Thyroid gland (tissue), 4 donors: ENCODE data around the gene MED12. TPM values are rescaled to one million over a fixed set of nuclear protein-coding genes. Genes with fewer than 3 reads are reported as not detected.

ENCODE experiments used
- DNase-seq, 2 donors: peaks; one replicate each; pipeline ENCODE4 v3.0.0-alpha.2; 2019
- H3K27ac ChIP-seq, 3 donors: fragments of 200-600 bp; sonication (generic); 1 replicate in 2 of 3; 2 replicates in 1 of 3; pipeline ENCODE4 v1.5.1; 2016 to 2019; ENCODE audit warnings: mild to moderate bottlenecking in 1 of 3, moderate library complexity in 1 of 3
- H3K27me3 ChIP-seq: fragments of 200-600 bp; sonication (generic); one replicate; pipeline ENCODE4 v1.5.1; 2019
- H3K36me3 ChIP-seq, 2 donors: fragments of 200-600 bp; sonication (generic); one replicate each; pipeline ENCODE4 v1.5.1; 2016 to 2019
- H3K4me1 ChIP-seq, 2 donors: fragments of 200-600 bp; sonication (generic); one replicate each; pipeline ENCODE4 v1.5.1; 2017 to 2019
- H3K4me3 ChIP-seq, 3 donors: fragments of 200-600 bp; sonication (generic); replicated peaks in 1 of 3; 1 replicate in 2 of 3; 2 replicates in 1 of 3; pipeline ENCODE4 v1.5.1; 2016; ENCODE audit warnings: mild to moderate bottlenecking in 1 of 3
- H3K9me3 ChIP-seq: fragments of 200-600 bp; sonication (generic); one replicate; pipeline ENCODE4 v1.5.1; 2017
- POLR2A ChIP-seq, 2 donors: fragments of 450-650 bp; IDR thresholded peaks; one replicate each; pipeline ENCODE4 v1.6.1; 2017; ENCODE audit warnings: antibody characterized with exemption in 2 of 2, mild to moderate bottlenecking in 2 of 2, moderate library complexity in 1 of 2
- WGBS, 2 donors: methylation state at CpG; one replicate each; pipeline ENCODE4 v1.1.5; 2017; 5-methylcytosine and 5-hydroxymethylcytosine counted together
- intact Hi-C: fragments of 100-400 bp; cut with DNase I; formaldehyde crosslinking; loops from one replicate; pipeline ENCODE4 v1.15.1; 2023
- total RNA-seq, 4 donors: library from RNA; depleted of rRNA; stranded (reverse); fragments of >200 nt; gene quantifications; one replicate each; pipeline ENCODE4 v1.2.3, GENCODE V29; 2016
- TF ChIP-seq, protein P1 (sequence below), 6 experiments: fragments of 200-600 bp in 3 of 6; fragments of 450-650 bp in 3 of 6; sonication (generic) in 3 of 6; IDR thresholded peaks; one replicate each; pipeline ENCODE4 v1.5.1; 2016 to 2019; ENCODE audit warnings: antibody characterized with exemption in 6 of 6, mild to moderate bottlenecking in 2 of 6, inconsistent platforms in 1 of 6, moderate library complexity in 1 of 6

The MED12 gene
- total RNA-seq, 4 donors from 2014 or later = 31.3 to 50.5 (median 42.9) TPM

DNA sequence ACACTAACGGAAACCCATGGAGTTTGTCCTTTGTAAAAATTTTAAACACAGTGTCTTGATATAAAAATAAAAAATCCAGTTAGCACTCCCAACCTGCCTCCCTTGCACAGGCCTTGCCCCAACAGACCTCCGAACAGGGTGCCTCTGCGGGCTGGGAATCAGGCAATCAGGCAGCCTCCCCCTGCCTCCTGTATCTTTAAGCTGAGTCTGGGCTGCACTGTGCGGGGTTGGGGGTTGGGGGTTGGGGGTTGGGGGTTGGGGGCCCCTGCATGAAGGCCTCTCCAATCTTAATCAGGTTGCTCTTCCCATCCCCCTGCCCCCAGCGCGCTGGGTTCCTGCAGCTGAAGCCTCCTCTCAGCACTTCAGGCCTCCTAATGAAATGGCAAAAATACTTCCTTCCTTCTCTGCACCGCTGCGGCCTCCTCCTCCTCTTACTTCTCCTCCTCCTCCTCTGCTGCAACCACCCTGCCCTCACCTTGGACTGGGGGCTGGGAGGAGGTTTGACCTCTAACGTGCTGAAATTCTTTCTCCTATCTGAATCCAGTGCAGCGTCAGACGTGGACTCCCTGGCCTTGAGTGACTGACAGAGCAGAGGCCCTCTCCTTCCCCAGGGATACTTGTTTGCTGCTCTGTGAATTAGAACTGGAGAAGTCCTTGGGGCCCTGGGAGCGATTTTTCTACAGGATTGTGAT is 52.9 kb downstream of the MED12 start:
- Histone ChIP-seq H3K4me3 (no peak overlapping the region), H3K36me3 (no peaks in the 10 kb centered on the region), H3K4me1 (no peaks in the 10 kb centered on the region), H3K9me3 (no peaks in the 10 kb centered on the region), H3K27me3 (no peaks in the 10 kb centered on the region), H3K27ac (no peak overlapping the region)
- 52 to 58% methylated on average over 11 to 12 of the region's 12 CpGs for WGBS, 2 donors
- DNase-seq = no peak
- intact Hi-C loops = loop anchor here (10.0 kb wide), 1 partner anchor 206 kb away; no protein-coding TSS in a partner anchor
- TF ChIP-seq, protein P1, sequence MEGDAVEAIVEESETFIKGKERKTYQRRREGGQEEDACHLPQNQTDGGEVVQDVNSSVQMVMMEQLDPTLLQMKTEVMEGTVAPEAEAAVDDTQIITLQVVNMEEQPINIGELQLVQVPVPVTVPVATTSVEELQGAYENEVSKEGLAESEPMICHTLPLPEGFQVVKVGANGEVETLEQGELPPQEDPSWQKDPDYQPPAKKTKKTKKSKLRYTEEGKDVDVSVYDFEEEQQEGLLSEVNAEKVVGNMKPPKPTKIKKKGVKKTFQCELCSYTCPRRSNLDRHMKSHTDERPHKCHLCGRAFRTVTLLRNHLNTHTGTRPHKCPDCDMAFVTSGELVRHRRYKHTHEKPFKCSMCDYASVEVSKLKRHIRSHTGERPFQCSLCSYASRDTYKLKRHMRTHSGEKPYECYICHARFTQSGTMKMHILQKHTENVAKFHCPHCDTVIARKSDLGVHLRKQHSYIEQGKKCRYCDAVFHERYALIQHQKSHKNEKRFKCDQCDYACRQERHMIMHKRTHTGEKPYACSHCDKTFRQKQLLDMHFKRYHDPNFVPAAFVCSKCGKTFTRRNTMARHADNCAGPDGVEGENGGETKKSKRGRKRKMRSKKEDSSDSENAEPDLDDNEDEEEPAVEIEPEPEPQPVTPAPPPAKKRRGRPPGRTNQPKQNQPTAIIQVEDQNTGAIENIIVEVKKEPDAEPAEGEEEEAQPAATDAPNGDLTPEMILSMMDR (IDR thresholded peaks at IDR 0.05) = no peak
- no peak for TF ChIP-seq POLR2A (IDR thresholded peaks at IDR 0.05)

DNA sequence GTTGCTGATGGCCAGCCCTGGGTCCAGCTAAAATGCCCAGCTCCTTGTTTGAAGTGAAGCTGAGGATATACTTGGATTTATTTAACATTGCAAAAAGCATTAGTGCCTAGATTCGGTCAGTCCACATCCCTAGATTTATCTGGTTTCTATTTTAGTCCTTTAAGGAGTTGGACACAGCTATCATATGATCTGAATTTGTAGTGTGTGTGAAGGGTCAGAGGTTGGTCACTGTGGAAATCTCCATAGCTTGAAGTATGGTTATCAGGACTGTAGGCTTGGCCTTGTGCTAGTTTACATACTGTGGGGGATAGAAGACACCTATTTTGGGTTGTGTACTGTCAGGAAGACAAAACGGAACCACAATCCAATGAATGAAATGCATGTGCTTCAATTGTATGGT is 55.0 kb downstream of the MED12 start:
- TF ChIP-seq, protein P1 (IDR thresholded peaks at IDR 0.05) = no peak
- WGBS, 2 donors = 93 to 98% methylated on average over 2 of the region's 2 CpGs
- intact Hi-C loops = loop anchor here (10.0 kb wide), 1 partner anchor 209 kb away; no protein-coding TSS in a partner anchor
- Histone ChIP-seq H3K36me3 (no peaks in the 10 kb centered on the region), H3K4me1 (no peaks in the 10 kb centered on the region), H3K27ac (no peak overlapping the region), H3K4me3 (no peak overlapping the region), H3K9me3 (no peaks in the 10 kb centered on the region), H3K27me3 (no peaks in the 10 kb centered on the region)
- no peak for DNase-seq

DNA sequence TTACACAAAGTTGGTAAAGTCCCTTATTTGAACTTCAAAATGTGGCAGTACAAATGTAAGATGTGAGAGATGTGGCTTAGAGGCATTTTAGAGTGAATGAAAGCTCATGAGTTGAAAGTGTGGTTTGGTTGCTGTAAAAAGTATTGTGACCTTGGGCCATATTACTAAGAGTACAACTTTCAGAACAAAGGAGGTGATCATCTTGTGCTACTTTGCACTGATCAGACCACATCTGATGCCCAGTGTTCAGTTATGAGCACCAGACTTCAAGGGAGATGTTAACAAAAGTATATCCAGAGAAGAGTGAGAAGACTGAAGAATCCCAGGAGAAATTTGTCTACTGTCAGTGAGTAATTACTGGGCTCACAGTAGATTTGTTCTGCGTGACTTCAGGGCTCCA is 56.4 kb downstream of the MED12 start:
- Histone ChIP-seq H3K4me1 (peaks cover 0 to 3% of the 10 kb centered on the region in 2 donors), H3K36me3 (no peaks in the 10 kb centered on the region), H3K27me3 (no peaks in the 10 kb centered on the region), H3K27ac (no peak overlapping the region), H3K4me3 (no peak overlapping the region), H3K9me3 (no peaks in the 10 kb centered on the region)
- DNase-seq = no peak
- intact Hi-C loops = loop anchor here (10.0 kb wide), 1 partner anchor 210 kb away; no protein-coding TSS in a partner anchor
- WGBS, 2 donors = 94 to 95% methylated on average over 1 of the region's 1 CpG
- TF ChIP-seq, protein P1 (IDR thresholded peaks at IDR 0.05) = no peak
- no peak for TF ChIP-seq POLR2A (IDR thresholded peaks at IDR 0.05)

DNA sequence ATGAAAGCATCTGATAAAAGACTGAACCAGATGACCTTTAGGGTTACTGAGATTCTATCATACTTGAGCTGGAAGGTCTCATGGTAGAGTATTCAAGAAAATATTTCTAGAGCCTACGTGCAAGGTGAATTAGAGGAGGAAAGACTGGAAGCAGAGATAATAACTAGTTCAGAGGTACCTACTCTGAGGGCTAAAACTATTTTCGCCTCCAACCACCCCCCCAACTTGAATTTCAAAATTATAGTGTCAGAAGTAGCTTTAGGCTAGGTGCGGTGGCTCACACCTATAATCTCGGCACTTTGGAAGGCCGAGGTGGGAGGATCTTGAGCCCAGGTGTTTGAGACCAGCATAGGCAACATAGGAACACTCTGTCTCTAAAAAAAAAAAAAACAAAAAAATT is 57.1 kb downstream of the MED12 start:
- no peak overlapping the region for H3K27ac ChIP-seq
- no peaks in the 10 kb centered on the region for H3K9me3 ChIP-seq
- WGBS, 2 donors = 91 to 92% methylated on average over 5 of the region's 5 CpGs
- no peak for DNase-seq
- TF ChIP-seq, protein P1 (IDR thresholded peaks at IDR 0.05) = no peak
- TF ChIP-seq POLR2A (IDR thresholded peaks at IDR 0.05) = no peak
- no peaks in the 10 kb centered on the region for H3K27me3 ChIP-seq
- no peaks in the 10 kb centered on the region for H3K36me3 ChIP-seq
- peaks cover 0 to 3% of the 10 kb centered on the region in 2 donors for H3K4me1 ChIP-seq
- intact Hi-C loops = loop anchor here (10.0 kb wide), 1 partner anchor 211 kb away; no protein-coding TSS in a partner anchor
- no peak overlapping the region for H3K4me3 ChIP-seq

DNA sequence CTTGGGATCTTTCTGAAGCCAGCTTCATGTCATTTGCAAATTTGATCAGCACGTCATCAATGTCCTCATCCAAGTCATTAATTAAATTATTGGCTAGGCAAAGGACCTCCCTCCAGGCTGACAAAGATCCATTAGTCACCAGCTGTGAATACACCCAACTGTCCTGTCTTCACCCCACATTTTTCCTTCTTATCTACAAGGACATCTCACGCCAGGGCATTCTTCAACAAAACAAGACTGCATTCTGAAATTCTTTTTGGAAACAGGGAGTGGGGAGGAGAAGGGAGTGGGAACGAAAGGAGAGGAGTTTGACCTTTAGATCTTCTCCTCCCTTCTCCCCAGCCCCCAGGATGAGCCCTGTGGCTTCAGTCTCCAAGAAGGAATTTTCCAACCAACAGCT is 58.9 kb downstream of the MED12 start:
- no peak overlapping the region for H3K4me3 ChIP-seq
- H3K36me3 ChIP-seq = no peaks in the 10 kb centered on the region
- intact Hi-C loops = loop anchor here (10.0 kb wide), 1 partner anchor 213 kb away; no protein-coding TSS in a partner anchor
- H3K9me3 ChIP-seq = no peaks in the 10 kb centered on the region
- WGBS, 2 donors = 67 to 83% methylated on average over 3 of the region's 3 CpGs
- H3K27ac ChIP-seq = no peak overlapping the region
- no peak for DNase-seq
- H3K4me1 ChIP-seq = peaks cover 0 to 3% of the 10 kb centered on the region in 2 donors
- no peak for TF ChIP-seq POLR2A (IDR thresholded peaks at IDR 0.05)
- TF ChIP-seq, protein P1 (IDR thresholded peaks at IDR 0.05) = no peak
- no peaks in the 10 kb centered on the region for H3K27me3 ChIP-seq
